ENCODE measurements around the gene GNAQ. TPM values are rescaled to one million over a fixed set of nuclear protein-coding genes. Genes with fewer than 3 reads are reported as not detected.

The GNAQ gene
- polyA plus RNA-seq, 3 donors: 8.3 to 51.0 (median 9.6) TPM

DNA sequence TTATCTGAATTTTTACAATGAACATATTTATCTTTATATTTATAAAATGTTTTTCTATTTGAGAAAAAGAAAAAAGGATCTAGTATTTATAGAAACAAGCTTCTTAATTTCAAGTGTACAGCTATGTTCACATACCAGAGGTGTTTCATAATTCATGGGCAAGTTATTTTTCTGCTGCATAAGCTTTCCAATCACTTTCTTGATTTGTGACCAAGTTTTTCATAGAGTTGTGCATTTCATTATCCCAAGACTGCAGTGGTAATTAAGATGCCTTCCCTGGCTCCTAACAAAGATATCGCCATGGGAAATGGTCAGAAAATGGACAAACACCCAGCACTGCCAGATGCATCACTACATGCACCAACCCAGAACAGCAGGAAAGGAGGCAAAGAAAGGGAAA lies 124.6 kb downstream of the GNAQ start:
- DNase-seq: no peak
- Histone ChIP-seq H3K27ac (ENCODE audit: low read depth in 1 of 2, low read length in 2 of 2) (peak overlapping the region in 1 of 2 donors; percentile 17), H3K79me2 (ENCODE audit: insufficient read depth, low read length) (peaks cover 99% of the 10 kb centered on the region), H3K9me3 (replicated peaks in 1 of 2; ENCODE audit: control insufficient read depth in 1 of 2, insufficient read depth in 1 of 2, low read length in 2 of 2) (no peaks in the 10 kb centered on the region), H2AFZ (ENCODE audit: insufficient read depth, low read depth, low read length, poor library complexity, severe bottlenecking) (no peak overlapping the region), H3K4me2 (replicated peaks; ENCODE audit: extremely low read depth, low read length, poor library complexity, severe bottlenecking) (no peak overlapping the region), H4K20me1 (ENCODE audit: insufficient read depth, low read length) (peaks cover 88% of the 10 kb centered on the region), H3K4me1 (ENCODE audit: control insufficient read depth in 1 of 2, insufficient read depth in 2 of 2, low read length in 2 of 2) (peaks cover 32% of the 10 kb centered on the region in 2 donors), H3K36me3 (replicated peaks in 1 of 2; ENCODE audit: control insufficient read depth in 1 of 2, insufficient read depth in 2 of 2, low read length in 2 of 2) (peaks cover 18 to 48% of the 10 kb centered on the region in 2 donors), H3K4me3 (replicated peaks in 1 of 3; ENCODE audit: low read depth in 2 of 3, low read length in 3 of 3) (no peak overlapping the region), H3K27me3 (ENCODE audit: control insufficient read depth in 2 of 2, insufficient read depth in 2 of 2, low read length in 2 of 2) (no peaks in the 10 kb centered on the region), H3K9ac (ENCODE audit: insufficient read depth, low read length, poor library complexity, severe bottlenecking) (no peak overlapping the region)
- WGBS (ENCODE audit: insufficient coverage): no CpG with 5 or more reads among the region's 1 CpG
- intact Hi-C loops (cut with micrococcal nuclease): no loop called here
- H3K4me1 Mint-ChIP-seq: peaks cover 46% of the 10 kb centered on the region
- TF ChIP-seq, protein P1, sequence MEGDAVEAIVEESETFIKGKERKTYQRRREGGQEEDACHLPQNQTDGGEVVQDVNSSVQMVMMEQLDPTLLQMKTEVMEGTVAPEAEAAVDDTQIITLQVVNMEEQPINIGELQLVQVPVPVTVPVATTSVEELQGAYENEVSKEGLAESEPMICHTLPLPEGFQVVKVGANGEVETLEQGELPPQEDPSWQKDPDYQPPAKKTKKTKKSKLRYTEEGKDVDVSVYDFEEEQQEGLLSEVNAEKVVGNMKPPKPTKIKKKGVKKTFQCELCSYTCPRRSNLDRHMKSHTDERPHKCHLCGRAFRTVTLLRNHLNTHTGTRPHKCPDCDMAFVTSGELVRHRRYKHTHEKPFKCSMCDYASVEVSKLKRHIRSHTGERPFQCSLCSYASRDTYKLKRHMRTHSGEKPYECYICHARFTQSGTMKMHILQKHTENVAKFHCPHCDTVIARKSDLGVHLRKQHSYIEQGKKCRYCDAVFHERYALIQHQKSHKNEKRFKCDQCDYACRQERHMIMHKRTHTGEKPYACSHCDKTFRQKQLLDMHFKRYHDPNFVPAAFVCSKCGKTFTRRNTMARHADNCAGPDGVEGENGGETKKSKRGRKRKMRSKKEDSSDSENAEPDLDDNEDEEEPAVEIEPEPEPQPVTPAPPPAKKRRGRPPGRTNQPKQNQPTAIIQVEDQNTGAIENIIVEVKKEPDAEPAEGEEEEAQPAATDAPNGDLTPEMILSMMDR (IDR thresholded peaks at IDR 0.05): no peak
- peaks cover 32 to 52% of the 10 kb centered on the region in 2 donors for H3K36me3 Mint-ChIP-seq
- H3K27ac Mint-ChIP-seq: peak overlapping the region in 2 of 7 donors; percentile 32 to 47
- no peaks in the 10 kb centered on the region for H3K27me3 Mint-ChIP-seq (ENCODE audit: low read depth in 3 of 3)
- no peaks in the 10 kb centered on the region for H3K9me3 Mint-ChIP-seq
- no peak overlapping the region for H3K4me3 Mint-ChIP-seq

DNA sequence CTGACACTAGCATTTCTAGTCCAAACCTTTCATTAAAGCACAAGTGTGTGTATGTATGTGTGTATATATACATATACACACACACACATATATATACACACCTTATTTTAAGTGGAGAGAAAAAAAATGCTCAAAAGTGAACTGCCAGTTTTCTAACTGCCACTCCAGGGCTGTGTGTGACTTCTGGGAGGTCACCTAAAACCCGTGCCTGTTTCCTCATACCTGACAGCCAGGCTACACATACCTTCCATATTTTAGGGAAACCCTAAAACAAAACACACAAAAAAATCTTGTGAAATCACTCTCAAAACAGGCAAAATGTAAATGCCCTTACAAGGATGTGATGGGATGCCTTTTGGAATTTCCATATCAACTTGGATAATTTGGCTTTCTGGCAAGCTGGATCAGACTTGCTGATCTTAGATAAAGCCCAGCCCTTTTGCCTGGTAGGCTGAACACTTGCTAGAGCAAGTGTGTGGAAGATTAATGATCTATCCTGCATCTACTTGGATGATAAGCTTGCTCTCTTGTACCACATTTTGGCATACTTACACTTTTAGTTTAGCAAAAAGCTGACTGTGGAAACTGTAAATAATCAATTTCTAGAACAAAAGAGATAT lies 127.8 kb downstream of the GNAQ start:
- H3K4me3 Mint-ChIP-seq: no peak overlapping the region
- Histone ChIP-seq H3K79me2 (ENCODE audit: insufficient read depth, low read length) (peaks cover 99% of the 10 kb centered on the region), H3K4me3 (replicated peaks in 1 of 3; ENCODE audit: low read depth in 2 of 3, low read length in 3 of 3) (no peak overlapping the region), H3K9ac (ENCODE audit: insufficient read depth, low read length, poor library complexity, severe bottlenecking) (no peak overlapping the region), H2AFZ (ENCODE audit: insufficient read depth, low read depth, low read length, poor library complexity, severe bottlenecking) (no peak overlapping the region), H3K27ac (ENCODE audit: low read depth in 1 of 2, low read length in 2 of 2) (peak overlapping the region in 1 of 2 donors; percentile 20), H3K4me1 (ENCODE audit: control insufficient read depth in 1 of 2, insufficient read depth in 2 of 2, low read length in 2 of 2) (peaks cover 2 to 10% of the 10 kb centered on the region in 2 donors), H4K20me1 (ENCODE audit: insufficient read depth, low read length) (peaks cover 85% of the 10 kb centered on the region), H3K9me3 (replicated peaks in 1 of 2; ENCODE audit: control insufficient read depth in 1 of 2, insufficient read depth in 1 of 2, low read length in 2 of 2) (no peaks in the 10 kb centered on the region), H3K27me3 (ENCODE audit: control insufficient read depth in 2 of 2, insufficient read depth in 2 of 2, low read length in 2 of 2) (no peaks in the 10 kb centered on the region), H3K36me3 (replicated peaks in 1 of 2; ENCODE audit: control insufficient read depth in 1 of 2, insufficient read depth in 2 of 2, low read length in 2 of 2) (peaks cover 18 to 75% of the 10 kb centered on the region in 2 donors), H3K4me2 (replicated peaks; ENCODE audit: extremely low read depth, low read length, poor library complexity, severe bottlenecking) (no peak overlapping the region)
- intact Hi-C loops (cut with micrococcal nuclease): no loop called here
- peaks cover 0 to 1% (median 0%) of the 10 kb centered on the region in 7 donors for H3K9me3 Mint-ChIP-seq
- TF ChIP-seq, protein P1 (IDR thresholded peaks at IDR 0.05): no peak
- peaks cover 25% of the 10 kb centered on the region for H3K4me1 Mint-ChIP-seq
- H3K27me3 Mint-ChIP-seq (ENCODE audit: low read depth in 3 of 3): no peaks in the 10 kb centered on the region
- H3K36me3 Mint-ChIP-seq: peaks cover 46 to 51% of the 10 kb centered on the region in 2 donors
- no CpG with 5 or more reads among the region's 1 CpG for WGBS (ENCODE audit: insufficient coverage)
- no peak for DNase-seq
- peak overlapping the region in 1 of 7 donors; percentile 58 for H3K27ac Mint-ChIP-seq

Measured in CD14-positive monocyte (primary cell).